NCI-H146 (cell line): ENCODE results near the gene MYPN.

Experiments
- DNase-seq: peaks from one replicate; lab custom pipeline; 2025; lab: John Stamatoyannopoulos, UW

The MYPN gene

DNA sequence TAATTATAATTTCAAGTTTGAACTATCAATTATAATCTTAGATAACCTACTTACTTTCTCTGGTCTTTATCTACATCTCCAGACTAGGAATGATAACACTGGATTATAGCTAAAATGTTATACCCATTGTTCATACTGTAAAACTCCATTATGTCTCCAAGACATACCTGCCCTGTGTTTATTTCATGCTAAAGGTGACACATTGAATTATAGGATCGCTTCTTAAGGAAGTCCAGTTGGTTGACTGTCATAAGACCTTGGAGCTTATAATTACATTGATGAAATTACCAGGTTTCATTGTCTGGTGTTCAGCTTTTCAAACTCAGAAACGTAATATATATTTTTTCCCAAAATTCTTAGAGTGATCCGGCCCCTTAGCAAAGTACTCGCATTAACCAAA is 18.7 kb upstream of the MYPN start:
- DNase-seq = no peak

DNA sequence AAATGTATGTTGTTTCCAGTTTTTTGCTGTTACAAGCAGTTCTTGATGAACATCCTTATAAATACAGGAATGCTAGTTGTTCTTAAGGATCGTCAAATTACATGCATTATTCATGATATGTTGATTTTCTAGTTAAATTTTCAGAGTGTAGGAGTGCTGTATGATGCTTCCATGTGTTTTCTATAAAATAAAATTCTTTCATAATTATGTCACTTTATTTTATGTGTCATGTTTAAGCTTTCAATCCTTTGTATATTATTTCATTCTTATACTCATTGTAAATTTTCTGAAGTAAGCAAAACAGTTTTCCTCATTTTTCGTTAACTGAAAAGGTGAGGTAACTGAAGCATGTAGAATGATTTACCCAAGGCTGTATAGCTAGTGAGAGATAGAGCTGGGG is 16.8 kb upstream of the MYPN start:
- DNase-seq = no peak

DNA sequence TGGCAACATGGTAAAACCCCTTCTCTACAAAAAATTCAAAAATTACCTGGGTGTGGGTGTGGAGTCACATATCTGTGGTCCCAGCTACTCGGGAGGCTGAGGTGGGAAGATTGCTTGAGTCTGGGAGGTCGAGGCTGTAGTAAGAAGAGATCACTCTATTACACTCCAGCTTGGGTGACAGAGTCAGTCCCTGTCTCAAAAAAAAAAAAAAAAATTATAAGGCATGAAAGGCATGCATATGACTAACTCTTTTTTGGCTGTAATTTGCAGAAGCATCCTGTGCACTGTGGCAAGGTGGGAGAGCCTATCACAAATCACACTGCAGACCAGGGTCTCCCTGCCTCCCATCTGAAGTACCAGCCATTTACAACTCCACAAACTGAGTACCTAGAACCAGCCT is 14.1 kb upstream of the MYPN start:
- DNase-seq = no peak

DNA sequence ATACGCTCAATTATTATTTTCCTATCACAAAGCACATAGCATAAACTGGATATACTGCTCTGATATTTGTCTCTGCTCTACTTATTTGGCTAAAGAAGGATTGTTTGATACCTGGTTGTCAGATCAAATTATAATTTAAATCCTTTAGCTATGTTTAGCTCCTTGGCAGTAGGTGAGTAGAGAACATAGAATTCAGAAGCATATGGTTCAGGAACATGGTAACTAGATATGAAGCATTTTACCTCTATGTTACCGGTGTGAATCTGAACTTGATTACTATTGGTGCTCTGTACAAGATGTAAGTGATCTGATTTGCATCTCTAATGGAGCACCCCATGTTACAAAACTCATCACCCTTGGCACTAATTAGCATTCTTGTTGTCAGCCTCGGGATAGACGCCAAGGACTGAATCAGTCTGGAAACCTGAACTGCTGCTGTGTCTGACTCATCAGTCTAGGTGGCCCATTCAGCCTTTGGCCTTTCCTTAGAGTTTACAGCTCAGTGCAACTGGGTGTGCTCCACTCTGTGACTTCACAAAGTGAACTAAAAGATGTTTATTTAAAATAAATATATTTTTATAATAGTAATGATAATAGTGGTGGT is 12.3 kb upstream of the MYPN start:
- DNase-seq = no peak

DNA sequence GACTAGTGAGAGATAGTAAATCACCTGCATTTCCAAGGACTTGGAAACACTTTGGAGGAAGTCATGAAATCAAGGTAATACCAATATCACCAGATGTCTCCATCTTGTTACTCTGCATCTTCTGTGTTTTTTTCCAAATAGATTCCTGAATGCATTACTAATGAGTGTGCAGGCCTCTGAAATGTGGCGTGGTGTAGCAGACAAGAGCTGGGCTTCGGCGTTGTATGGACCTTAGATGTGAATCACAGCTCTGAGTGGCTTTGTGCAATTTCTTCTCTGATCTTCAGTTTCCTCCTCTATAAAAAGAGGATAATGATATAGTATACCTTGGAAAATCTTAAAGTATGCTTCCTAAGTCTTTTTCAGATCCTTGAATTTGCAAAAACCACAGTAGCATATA is 9.6 kb upstream of the MYPN start:
- no peak for DNase-seq

DNA sequence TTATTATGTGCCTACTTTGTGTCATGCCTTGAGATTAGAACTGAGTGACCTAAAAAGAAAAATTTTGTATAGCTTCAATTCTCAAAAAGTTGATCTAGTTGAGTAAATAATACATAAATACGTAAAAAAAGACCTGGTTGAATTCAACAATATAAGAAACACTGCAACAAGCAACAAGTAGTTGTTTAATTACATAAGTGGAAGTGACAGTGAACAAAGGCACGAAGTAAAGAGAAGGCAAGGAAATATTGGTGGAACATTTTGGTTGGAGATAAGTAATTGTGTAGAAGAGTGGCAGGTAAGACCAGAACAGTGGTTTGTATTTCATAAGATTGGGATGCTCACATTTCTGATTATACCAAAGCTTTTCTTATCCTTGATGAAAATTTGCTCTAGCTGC is 8.2 kb upstream of the MYPN start:
- DNase-seq = no peak

DNA sequence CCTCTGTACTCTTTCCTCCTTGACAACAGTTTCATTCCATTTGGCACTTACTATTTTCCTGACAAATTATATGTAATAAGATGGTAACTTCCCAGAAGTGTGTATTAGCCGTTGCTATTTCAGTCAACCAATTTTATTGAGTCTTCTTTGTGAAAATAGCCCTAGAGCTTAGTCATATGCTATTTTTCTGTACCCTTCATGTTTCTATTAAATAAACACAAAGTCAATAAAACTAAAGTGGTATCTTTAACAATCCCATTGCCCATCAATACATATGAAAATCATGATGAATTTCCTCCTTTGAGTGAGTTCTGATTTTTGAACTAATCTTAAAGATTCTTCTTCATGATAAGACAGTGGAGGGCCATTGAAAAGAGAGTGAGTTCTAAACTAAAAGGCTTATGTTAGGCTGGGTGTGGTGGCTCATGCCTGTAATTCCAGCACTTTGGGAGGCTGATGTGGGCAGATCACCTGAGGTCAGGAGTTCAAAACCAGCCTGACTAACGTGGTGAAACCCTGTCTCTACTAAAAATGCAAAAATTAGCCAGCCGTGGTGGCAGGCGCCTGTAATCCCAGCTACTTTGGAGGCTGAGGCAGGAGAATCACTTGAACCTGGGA is 5.9 kb upstream of the MYPN start:
- DNase-seq = no peak

DNA sequence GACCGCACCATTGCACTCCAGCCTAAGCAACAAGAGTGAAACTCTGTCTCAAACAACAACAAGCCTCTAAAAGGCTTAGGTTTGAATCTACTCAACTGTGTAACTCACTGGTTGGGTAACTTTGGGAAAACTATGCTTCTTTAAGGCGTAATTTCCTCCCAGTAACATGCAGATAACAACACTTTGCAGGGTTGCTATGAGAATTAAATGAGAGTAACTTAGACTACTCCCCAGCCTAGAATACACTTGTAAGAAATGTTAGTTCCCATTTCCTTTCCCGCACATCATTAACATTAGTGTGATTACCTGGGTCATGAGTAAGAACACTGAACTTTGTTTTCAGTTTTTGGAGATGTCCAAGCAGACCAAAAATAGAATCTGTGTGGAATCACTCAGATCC is 5.4 kb upstream of the MYPN start:
- no peak for DNase-seq

DNA sequence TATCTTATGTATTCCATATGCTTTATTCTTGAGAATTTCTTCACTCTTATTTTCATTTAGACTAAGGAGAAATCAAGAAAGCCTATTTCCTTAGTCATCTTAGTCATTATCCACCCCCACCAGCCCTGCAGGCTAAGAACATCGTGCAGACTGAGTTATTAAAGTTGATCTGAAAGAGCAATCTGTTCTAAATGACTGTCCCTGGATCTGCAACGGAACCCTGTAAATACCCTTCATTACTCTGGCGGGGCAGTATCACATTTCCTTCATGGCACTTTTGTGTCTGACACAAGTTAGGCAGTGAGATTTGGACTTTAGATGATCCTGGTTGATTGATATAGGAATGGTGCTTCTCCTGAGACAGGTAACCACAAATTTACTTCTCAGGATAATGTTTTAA is 3.5 kb upstream of the MYPN start:
- DNase-seq = no peak

DNA sequence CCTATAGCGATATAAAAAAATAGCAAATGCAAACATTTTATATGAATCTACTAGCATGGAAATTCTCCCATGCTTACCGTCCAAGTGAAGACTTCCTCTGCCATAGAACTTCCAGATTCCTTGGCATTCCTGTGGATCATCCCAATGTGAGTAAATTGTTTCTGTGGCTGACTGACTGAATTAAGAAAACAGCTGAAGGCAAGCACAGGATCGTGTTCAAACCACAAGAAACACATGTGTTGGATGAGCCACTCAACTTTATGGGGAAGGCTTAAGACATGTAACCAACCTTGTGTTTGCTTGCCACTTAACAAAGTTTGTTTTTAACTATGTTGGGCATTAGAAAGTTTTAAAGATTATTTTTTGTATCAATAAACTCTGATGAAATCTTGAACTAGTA is 2.6 kb upstream of the MYPN start:
- no peak for DNase-seq

DNA sequence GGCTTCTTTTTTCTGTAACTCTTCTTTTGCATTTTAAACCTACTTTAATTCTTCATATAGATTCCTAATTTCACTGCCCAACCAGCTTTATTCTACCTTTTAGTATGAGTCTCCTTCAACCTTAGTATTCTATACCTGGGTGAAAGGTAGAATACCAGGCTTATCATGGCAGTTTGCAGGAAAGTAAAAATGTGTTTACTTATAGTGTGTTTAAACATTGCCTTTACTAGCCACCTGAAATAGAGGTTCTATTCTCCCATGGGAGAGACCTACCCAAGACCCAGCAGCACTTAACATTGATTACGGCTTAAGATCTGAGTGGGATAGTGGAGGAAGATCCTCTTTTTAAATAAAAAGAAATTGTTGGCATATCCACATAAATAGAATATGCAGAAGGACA is 1.6 kb upstream of the MYPN start:
- no peak for DNase-seq

DNA sequence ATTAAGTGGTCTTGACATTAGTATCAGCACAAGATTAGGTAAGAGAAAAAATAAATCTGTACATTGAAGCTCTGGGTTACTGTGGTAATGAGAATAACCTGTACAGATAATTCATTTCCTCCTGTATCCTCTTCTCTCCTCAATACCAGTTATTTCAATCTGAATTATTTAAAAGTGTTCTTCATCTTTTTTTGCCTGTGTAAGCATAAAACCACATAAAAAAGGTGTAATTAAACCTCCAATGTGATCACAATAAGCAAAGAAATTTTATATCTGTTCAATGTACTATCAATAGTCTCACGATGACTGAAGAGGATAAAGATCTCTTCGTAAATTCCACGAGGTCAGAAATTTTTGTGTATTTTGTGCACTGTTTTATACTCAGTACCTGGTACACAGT is 1.2 kb upstream of the MYPN start:
- no peak for DNase-seq

DNA sequence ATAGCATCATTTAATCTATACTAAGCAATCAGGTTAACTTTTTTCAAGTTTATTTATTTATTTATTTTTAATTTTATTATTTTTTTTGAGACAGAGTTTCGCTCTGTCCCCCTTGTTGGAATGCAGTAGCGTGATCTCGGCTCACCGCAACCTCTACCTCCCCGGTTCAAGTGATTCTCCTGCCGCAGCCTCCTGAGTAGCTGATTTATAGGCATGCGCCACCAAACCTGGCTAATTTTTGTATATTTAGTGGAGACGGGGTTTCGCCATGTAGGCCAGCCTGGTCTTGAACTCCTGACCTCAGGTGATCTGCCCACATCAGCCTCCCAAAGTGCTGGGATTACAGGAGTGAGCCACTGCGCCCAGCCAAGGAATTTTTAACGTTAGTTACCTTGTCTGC is 635 bp upstream of the MYPN start:
- DNase-seq = no peak

DNA sequence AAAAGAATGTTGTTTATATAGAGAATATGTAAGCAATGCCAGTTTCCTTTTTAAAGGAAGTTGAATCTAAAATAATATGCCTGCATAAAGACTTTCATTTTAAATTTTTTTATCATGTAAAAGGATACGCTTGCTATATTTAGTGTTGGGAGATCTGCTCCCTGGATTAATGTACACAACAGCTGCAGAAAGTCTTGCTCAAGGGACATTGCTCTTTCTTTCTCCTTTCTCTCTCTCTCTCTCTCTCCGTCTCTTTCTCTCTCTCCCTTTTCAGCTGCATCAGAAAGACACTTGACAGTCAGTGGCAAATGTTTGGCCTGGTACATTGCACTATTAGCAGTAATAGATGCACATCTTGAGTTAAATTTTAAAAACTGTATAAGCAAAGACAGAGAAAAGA is 739 bp downstream of the MYPN start:
- no peak for DNase-seq

DNA sequence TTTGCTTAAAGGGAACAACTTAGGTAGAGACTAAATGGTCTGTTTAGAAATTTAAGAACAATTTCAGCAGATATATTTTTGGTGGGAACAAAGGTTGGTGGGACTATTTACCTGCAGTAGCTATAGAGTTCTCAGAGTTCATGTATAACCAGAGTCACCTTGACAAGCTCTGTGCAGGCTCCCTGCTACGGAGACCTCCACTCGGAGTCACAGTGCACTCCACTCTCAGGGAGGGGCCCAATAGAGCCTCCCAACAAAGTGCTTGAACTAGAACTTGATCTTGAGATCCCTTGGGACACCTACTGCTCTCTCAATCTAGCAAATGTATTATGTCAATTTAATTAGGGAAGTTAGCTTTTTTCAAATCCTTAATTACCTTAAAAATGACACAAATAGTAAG is 2.3 kb downstream of the MYPN start:
- no peak for DNase-seq

DNA sequence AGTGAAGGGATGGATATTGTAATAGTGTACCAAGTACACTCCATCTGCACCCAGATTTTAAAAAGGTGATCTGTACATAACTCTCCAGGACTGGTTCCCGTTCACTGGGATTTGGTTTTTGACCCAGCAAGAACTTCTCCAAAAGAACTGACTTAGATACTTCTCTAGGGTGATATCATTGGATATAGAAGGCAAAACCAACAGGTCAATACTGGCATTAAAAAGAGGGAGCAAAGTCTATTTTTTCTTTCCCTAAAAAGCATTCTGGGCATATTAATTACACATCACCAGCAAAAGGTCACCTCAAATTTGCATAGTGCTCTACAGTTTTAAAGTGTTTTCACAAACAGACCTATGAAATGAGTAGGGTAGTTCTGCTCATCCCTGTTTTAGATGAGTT is 3.5 kb downstream of the MYPN start:
- DNase-seq = no peak

DNA sequence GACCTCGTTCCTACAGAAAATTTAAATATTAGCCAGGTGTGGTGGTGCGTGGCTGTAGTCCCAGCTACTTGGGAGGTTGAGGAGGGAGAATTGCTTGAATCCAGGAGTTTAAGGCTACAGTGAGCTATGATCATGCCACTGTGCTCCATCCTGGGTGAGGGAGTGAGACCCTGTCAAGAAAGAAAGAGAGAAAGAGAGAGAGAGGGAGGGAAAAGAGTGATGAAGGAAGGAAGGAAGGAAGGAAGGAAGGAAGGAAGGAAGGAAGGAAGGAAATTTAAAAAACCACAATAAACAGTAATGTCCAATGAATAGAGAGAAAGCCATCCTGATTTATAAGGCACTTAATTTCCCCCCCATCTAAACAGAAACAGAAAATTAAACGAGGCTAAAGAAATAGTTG is 9.4 kb downstream of the MYPN start:
- no peak for DNase-seq

DNA sequence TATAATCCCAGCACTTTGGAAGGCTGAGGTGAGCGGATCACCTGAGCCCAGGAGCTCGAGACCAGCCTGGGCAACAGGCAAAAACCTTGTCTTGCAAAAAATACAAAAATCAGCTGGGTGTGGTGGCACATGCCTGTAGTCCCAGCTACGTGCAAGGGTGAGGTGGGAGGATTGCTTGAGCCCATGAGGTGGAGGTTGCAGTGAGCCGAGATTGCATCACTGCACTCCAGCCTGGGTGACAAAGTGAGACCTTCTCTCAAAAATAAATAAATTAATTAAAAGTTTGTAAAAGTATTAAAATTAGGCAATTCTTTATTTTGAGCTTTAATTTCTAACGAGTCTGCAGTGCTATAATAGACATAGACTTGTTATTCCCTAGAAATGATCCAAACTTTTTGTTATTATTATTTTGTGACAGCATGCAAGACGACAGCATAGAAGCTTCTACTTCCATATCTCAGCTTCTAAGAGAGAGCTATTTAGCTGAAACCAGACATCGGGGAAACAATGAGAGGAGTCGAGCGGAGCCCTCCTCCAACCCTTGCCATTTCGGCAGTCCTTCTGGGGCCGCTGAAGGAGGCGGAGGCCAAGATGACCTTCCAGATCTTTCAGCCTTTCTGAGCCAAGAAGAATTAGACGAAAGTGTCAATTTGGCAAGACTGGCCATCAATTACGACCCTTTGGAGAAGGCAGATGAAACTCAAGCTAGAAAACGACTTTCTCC is 11.9 kb downstream of the MYPN start:
- no peak for DNase-seq

DNA sequence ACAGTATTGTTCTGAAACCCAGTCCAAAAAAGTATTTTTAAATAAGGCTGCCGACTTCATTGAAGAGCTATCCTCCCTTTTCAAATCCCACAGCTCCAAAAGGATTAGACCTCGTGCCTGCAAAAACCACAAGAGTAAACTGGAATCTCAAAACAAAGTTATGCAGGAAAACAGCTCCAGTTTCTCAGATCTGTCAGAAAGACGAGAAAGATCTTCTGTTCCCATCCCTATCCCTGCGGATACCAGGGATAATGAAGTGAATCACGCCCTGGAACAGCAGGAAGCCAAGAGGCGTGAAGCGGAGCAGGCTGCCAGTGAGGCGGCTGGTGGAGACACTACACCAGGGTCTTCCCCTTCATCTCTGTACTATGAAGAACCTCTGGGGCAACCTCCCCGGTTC is 12.6 kb downstream of the MYPN start:
- no peak for DNase-seq

DNA sequence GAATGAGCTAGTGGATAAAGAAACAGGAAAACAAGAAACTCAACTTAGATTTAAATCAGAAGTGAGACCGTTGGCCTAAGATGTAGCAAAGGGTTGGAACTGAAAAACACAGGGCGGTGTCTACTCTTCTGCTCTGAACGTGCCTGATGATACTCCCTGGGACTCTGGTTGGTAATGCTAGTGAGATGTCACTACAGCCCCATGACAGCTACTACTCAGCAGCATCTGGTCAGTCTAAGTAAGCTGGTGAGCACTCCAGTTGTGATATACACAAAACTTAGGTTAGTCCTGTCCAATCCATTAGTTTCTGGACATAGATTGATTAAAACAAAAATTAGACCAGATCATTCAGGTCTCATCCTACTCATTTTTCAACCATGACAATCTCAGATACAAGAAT is 15.4 kb downstream of the MYPN start:
- DNase-seq = no peak

DNA sequence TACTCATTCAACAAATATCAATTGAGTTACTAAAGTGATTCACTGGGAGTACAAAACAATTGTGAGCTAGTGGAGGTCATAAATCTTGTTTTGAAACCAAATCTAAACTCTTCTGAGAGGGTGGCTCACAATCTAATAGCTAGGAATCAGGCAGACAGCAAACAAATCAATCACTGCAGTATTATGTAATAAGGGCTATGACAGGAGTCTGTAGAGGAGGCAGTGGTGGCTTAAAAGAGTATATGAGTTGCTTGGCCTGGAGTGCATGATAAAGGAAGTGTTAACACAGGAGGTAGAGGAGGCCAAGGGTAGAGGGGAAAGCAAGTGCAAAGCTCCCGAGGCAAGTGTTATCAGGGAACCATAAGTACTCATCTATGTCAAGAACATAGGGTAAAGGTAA is 16.5 kb downstream of the MYPN start:
- DNase-seq = no peak

DNA sequence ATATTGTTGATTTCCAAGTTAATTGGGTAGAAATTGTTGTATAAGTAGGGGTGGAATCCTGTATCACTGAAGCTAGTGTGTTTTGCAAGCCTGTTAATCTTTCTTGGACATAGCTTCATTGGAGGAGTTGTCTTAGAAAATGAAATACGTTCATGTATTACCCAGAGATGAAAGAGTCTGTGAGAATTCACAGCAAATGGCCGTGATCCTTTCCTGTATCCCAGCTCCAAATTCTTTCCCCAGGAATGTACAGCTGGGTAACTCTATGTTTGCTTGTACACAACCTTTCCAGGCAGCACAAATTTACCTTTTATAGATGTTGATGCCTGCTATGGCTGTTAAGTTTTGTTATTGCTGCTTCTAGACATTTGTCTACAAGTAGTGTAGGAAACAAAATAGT is 18.7 kb downstream of the MYPN start:
- no peak for DNase-seq

DNA sequence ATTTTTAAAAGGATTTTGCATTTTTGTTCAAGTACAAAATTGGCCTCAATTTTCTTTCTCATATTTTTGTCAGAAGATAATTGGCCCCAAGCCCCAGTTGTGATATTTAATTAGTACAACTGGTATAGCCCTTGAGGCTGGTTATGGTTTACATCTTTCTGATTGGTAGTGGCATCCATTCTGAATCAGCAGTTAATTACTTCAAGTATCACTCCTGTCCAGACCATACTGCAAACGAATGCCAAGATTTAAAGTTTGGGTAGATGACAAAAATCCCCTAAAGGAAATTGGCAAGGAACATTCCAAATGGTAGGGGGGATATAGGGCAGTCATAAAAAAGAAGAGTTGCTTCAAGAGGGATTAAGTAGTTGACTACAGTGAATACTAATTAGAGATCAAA is 23.1 kb downstream of the MYPN start:
- no peak for DNase-seq

DNA sequence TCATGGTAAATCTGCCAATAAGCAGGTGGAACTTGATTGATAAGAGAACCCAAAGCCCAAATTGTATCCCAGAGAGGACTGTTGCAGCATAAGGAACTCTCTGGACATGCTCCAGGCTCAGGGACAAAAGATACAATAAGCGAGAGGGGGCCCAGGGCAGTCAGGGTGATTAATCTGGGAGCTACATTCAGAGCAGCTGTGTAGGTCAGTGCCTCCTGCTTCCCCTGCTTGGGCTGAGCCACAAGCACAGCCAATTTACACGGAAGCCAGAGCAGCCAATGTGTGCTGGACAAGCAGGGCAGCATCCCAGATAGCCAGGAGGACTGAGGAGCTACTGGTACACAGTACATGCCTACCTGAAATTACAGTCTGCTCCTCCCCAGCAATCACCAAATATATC is 24.2 kb downstream of the MYPN start:
- DNase-seq = no peak
